GM12878 (cell line): ENCODE measurements around the gene PDE6D. TPM values are rescaled to one million over a fixed set of nuclear protein-coding genes. Genes with fewer than 3 reads are reported as not detected.

Experiments used
- SP1 ChIP-seq: IDR thresholded peaks from one replicate; pipeline ENCODE4 v1.6.1; 2011; ENCODE audit warnings: low read depth, low read length
- ZBTB11 ChIP-seq: fragments of 450-650 bp; formaldehyde crosslinking; IDR thresholded peaks from 2 replicates; pipeline ENCODE4 v1.5.0; 2022; ENCODE audit warnings: mild to moderate bottlenecking, missing genetic modification characterization
- ZBTB4 ChIP-seq: fragments of 450-650 bp; formaldehyde crosslinking; IDR thresholded peaks from 2 replicates; pipeline ENCODE4 v1.4.0; 2022; ENCODE audit warnings: mild to moderate bottlenecking, moderate library complexity
- ZNF687 ChIP-seq: fragments of 450-650 bp; IDR thresholded peaks from 2 replicates; pipeline ENCODE4 v1.6.1; 2017; ENCODE audit warnings: mild to moderate bottlenecking, moderate library complexity
- polyA plus RNA-seq, 11 experiments: library from polyadenylated mRNA; depleted of rRNA in 4 of 11; unstranded in 6 of 11; stranded (reverse) in 5 of 11; fragments of >200 nt; fragmentation: Nextera tagmentation in 4 of 11; fragmentation: Illumina TruSeq in 1 of 11; extraction: Ambion mirVana in 4 of 11; extraction: Trizol in 1 of 11; gene quantifications; 1 replicate in 1 of 11; 2 replicates in 10 of 11; pipeline versions ENCODE4 v1.2.1 to v1.2.3, GENCODE V29; 2011 to 2016; ENCODE audit warnings: inconsistent platforms in 2 of 11, missing spikeins in 2 of 11, low read depth in 1 of 11
- total RNA-seq, 4 experiments: library from RNA; depleted of rRNA in 3 of 4; stranded (reverse); fragments of >200 nt in 3 of 4; fragmentation: Illumina TruSeq in 1 of 4; extraction: Trizol in 1 of 4; gene quantifications; 2 replicates each; pipeline versions ENCODE4 v1.2.1 to v1.2.3, GENCODE V29; 2013 to 2021

Gene PDE6D
- total and polyA plus RNA-seq, 10 of the 15 experiments (the other 5 are each of a cell fraction or from before 2014, with no cell fraction given) = 8.2 to 69.4 (median 56.2) TPM

- no peak for TF ChIP-seq ZBTB11 (CRISPR knock-in tag)
- TF ChIP-seq SP1 = no peak
- TF ChIP-seq ZBTB4 (CRISPR knock-in tag) = no peak
- TF ChIP-seq ZNF687 = no peak
Measured at GRCh38 chr2:231821908-231822307, 40.8 kb upstream of the PDE6D start (continued).
